Tongue (tissue), 2 donors: Measurements from ENCODE around the gene ABHD8. TPM values are rescaled to one million over a fixed set of nuclear protein-coding genes. Genes with fewer than 3 reads are reported as not detected.
A peak's percentile ranks its signal among the peaks of the same experiment; 100 is the strongest.

Experiments
- DNase-seq: peaks from one replicate; pipeline ENCODE4 v3.0.0-alpha.2; 2015
- total RNA-seq: library from RNA; depleted of rRNA; stranded (reverse); fragments of >200 nt; gene quantifications from one replicate; pipeline ENCODE4 v1.2.3, GENCODE V29; 2014

Gene ABHD8
- total RNA-seq, 1 donor from 2014 or later: 15.6 TPM

DNA sequence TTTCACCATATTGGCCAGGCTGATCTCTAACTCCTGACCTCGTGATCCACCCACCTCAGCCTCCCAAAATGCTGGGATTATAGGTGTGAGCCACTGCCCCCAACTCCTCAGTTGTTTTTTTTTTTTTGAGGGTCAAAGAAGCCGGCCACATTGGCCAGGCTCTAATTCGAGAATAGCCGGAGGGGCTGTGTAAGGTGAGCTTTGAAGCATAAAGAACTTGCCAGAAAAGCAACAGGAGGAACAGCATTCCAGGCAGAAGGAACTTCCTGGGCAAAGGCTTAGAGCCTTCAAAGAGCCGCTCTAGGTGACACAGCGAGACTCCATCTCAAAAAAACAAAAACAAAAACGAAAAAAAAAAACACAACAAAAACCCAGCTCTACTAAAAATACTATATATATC is 37.2 kb downstream of the ABHD8 start:
- DNase-seq: no peak

DNA sequence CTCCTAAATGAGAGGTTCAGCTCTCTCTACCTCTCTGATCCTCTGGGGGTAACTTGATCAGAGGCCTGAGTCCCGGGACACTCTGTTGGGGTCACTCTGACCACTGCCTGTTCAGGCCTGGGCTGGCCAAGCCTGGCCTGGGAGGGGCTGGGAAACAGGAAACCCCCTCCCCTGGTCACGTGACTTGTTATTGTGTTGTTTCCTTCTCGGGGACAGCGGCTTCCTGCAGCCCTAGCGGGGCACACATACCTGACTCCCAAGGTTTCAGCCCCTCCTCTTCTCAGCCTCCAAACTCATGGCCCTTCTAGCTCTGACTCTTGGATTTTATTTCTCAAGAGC is 38.6 kb downstream of the ABHD8 start, which contains the start of gene USHBP1:
Gene USHBP1, minus strand, starts transcription at position 105 of the 339 bp plus-strand sequence. CDS start 446 bp downstream, outside the sequence.
- DNase-seq: no peak

- no peak for DNase-seq
Observed at GRCh38 chr19:17263712-17264640, 39.2 kb downstream of the ABHD8 start.

GRCh38 chr19:17262557-17262956 is 40.7 kb downstream of the ABHD8 start:
- no peak for DNase-seq

DNA sequence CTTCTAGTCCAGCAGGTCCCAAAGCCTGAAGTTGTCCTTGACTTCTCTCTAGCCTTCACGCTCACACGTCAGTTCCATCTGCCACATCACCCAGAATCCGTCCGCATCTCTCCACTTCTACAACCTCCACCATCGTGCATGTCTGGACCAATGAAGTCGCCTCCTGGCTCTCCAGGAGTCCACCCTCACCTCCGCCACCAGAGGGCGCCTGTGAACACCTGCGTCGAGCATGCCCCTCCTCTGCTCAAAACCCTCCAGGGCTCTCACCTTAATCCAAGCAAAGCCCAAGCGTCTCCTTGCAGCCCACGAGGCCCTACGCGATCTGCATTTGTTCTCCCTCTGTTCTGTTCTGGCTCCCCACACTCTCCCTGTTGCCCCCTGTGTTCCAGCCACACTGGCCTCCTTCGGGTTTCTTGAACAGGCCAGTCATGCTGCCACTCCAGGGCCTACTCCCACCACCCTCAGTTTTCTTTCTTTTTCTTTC is 42.3 kb downstream of the ABHD8 start:
- peak; percentile 76 for DNase-seq

GRCh38 chr19:17259934-17260333 is 43.3 kb downstream of the ABHD8 start:
- DNase-seq: no peak

DNA sequence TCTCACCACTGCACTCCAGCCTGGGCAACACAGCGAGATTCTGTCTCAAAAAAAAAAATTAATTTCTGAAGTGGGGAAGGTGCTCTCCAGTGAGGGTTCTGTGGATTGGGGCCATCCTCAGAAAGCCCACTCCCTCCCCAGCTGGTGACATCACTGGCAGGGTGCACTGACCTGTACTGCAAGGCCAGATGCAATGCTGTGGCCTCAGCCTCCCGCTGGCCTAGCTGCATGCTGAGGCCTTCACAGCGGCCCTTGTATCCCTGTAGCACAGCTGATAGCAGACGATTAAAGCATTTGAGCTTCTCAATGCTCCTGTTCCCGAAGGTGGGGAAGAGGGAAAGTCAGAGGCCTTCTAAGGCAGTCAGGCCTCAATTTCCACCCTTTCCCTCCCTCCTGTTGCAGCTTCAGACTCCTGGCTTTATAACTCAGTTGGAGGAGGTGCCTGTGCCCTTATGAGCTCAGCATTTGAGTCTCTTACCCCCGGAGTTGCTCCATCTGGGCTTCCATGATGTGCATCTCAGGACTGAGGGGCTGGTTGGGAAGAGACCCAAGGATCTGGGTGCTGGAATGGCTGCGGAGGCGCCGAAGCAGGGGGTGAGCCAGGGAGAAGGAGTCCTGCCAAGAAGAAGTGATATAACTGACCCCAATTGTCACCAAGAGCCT is 44.0 kb downstream of the ABHD8 start:
- DNase-seq: no peak

- no peak for DNase-seq
Observed at GRCh38 chr19:17256130-17256529, 47.1 kb downstream of the ABHD8 start.

- DNase-seq: no peak
Observed at GRCh38 chr19:17255150-17255621, 48.0 kb downstream of the ABHD8 start.

DNA sequence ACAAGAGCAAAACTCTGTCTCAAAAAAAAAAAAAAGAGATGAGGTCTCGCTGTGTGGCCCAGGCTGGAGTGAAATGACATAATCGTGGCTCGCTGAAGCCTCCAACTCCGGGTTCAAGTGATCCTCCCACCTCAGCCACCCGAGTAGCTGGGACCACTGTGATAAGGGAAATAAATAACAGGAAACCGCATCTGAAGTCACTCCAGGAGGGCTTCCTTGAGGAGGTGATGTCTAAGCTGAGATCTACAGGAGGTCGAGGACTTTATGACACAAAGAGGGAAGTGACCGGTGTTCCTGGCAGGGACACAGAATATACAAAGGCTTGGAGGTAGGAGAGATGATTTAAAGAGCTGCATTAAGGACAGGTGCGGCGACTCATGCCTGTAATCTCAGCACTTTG is 48.6 kb downstream of the ABHD8 start:
- no peak for DNase-seq

DNA sequence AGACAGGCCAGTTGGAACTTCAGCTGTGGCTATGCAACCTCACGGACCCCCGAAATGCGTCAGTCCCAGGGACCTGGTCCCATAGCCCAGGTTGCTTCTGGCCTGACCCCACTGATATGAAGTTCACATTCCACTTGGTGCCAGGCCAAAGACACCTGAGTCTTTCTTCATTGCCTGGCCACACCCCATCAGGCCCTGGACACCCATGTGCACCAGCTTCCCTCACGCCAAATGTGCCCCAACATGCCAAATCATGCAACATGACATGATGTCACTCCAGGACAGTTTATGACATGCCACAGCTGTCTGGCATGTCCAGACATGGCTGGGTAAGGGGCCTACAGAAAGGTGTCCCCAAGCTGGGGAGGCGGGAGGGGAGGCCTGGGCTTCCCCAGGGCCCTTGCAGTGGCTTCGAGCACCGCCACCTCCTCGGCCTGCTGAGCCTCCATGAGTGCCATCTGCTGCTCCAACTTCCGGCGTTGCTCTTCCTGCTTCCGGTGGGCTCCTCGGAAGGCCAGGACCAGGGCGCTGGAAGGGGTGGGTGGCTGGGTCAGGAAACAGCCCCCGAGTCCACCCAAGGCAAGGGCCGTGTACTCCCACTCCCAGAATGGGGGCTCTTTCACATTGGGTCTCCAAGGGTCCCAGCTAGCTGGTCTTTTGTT is 53.2 kb downstream of the ABHD8 start:
- DNase-seq: no peak

DNA sequence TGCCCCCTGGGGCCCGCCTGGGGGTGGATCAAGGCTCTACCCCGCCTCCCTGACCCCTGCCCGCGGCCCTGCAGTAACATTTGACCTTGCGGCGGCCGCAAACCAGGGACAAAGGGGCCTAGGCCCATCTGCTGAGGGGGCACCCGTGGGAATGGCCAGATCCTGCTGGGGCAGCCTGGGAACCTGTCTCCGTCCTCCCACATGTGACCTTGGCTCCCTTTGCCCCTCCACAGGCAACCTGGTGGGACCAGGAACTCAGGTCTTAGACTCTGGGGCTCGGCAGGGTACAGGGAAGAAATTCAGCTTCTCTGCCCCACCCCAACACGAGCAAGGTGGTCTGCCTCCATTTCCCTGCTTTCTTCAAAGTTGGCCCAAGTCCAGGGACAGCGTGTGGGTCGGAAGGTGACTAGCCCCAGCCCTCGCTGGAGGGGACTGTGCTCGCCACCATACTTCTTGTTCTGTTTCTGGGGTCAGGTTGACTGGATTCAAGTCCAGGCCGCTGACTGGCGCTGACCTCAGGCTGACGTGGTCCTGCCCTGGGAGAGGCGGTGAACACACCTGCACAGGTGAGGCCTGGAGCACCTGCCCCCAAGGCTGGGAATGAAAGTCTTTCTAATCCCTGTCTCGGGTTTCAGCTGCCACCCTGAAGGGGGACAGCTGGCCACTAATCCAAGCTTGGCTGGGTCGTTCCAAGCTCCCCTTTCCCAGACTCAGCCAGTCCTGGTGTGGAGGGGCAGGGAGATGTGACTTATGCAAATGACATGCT is 55.0 kb downstream of the ABHD8 start:
- DNase-seq: peak; percentile 66

DNA sequence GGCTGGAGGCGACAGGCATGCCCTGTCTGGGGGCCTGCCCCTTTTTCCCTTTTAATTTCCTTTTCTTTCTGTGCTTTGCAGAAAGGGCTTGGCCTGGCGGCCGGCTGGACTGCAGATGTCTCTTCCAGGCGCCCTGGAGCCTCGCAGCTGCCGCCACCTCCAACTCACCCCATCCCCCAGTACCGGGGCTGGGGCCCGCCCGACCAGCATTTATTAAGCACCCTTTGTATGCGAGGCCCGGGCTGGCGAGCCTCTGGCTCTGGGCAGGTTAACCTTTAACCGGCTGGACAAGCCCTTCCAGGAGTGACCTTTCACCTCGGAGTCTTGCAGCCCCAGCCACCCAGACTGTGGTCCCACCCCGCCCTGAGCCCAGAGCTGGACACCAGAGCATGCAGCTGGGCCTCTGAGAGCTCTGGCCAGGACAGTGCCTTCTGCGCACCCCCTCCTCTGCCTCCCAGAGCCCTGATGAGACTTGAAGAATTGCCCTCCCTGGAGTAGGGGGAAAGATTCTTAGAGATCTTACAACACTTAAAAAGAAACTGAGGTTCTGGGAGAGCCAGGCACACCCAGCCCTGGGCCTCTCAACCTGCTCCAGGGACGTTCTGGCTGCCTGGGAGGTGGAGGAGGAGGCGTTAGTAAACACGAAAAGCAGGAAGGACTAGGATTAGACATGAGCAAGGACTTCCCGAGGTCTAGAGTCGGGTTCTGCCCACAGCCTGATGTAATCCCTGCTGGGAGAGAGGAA is 56.4 kb downstream of the ABHD8 start:
- DNase-seq: peak; percentile 69

GRCh38 chr19:17245535-17245984 is 57.7 kb downstream of the ABHD8 start, which contains the start of gene NR2F6:
TSS of gene NR2F6 (minus strand) at chr19:17245919. CDS start at chr19:17245220, 699 bp downstream.
- DNase-seq: no peak

DNA sequence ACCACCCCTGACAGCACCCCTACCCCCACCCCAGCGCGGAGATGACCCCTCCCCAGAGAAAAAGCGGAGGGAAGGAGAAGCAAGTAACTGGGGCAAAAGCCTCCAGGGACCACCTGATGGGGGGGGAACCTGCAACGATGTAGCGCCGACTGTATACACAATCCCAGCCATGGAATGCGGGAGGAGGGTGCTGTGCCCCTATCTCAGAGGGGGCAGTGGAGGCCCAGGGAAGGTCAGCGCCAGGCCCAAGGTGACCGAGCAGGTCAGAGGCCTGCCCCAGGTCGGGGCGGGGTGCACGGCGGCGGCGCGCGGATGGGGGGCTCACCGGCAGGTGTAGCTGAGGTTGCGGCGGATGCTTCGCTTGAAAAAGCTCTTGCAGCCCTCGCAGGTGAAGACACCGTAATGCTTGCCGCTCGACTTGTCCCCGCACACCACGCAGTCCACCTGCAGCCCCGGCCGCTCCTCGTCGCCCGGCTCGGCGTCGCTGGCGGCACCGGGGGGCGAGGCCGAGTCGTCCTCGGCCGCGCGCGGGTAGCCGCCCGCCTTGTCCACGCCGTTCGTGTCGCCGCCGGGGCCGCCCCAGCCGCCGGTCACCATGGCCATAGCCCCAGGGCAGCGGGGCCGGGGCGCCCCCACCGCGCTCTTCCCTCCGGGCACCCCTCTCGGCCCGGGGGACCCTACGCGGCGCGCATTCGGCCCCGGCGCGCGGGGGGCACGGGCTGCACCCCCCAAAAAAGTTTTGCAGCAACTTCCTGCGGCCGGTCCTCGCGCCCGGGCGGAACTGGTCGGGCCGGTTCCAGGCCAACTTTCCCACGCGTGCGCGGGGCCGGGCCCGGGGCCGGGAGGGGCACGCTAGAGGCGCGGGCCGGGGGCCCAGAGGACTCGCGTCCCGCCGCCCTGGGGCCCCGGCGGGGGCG is 58.3 kb downstream of the ABHD8 start:
- no peak for DNase-seq

GRCh38 chr19:17243830-17244617 is 59.2 kb downstream of the ABHD8 start:
- DNase-seq: no peak

DNA sequence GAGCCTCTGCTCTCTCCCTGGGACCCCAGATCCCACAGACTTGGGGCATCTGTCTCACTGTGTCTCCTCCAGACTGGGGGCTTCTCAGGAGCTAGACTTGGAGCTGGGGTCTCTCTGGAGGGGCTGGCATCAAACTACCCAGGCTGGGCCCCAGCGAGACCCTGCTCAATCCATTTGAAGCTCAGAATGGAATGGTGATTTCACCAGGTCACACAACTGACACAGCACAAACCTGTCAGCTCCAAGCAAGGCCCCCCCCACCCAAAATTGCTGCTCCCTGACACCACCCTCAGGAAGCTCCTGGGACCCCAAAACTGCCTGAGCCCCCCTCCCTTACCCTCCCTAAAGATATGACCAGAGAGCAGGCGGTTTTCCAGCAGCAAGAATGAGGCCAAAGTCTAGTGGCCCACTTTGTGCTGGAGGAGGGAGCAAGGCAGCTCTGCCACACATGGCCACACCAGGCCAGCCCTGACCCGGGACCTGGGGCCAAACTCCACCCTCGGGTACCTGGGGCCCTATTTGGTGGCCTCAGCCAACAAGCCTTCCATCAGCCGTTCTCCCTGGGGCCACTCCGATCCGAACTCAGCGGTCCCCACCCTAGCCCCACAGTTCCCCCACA is 59.9 kb downstream of the ABHD8 start:
- no peak for DNase-seq

GRCh38 chr19:17242431-17243208 is 60.6 kb downstream of the ABHD8 start:
- no peak for DNase-seq
